ENCODE measurements around the gene DNAH6. TPM values are rescaled to one million over a fixed set of nuclear protein-coding genes. Genes with fewer than 3 reads are reported as not detected.

The DNAH6 gene
- total and polyA plus RNA-seq, 9 of the 15 experiments (the other 6 are each of a cell fraction or from before 2014, with no cell fraction given): 0.01 to 0.04 (median 0.01) TPM; not detected in 5

DNA sequence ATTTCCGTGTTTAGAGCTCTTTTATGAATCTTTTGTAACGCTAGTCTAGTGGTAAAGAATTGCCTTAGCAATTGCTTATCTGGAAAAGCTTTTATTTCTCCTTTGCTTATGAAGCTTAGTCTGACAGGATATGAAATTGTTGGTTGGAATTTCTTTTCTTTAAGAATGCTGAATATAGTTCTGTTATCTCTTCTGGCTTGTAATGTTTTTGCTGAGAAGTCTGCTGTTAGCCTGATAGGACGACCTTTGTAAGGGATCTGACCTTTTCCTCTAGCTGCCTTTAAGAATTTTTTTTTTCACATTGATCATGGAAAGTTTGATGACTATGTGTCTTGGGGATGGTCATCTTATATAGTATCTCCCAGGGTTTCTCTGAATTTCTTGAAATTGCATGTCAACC, 263.5 kb downstream of the DNAH6 start (continued):
- no peak for TF ChIP-seq ZNF449 (CRISPR knock-in tag; IDR thresholded peaks at IDR 0.05)
- TF ChIP-seq RBM17 (IDR thresholded peaks at IDR 0.05; ENCODE audit: borderline replicate concordance, low read depth, low read length): no peak
- TF ChIP-seq, protein P1, sequence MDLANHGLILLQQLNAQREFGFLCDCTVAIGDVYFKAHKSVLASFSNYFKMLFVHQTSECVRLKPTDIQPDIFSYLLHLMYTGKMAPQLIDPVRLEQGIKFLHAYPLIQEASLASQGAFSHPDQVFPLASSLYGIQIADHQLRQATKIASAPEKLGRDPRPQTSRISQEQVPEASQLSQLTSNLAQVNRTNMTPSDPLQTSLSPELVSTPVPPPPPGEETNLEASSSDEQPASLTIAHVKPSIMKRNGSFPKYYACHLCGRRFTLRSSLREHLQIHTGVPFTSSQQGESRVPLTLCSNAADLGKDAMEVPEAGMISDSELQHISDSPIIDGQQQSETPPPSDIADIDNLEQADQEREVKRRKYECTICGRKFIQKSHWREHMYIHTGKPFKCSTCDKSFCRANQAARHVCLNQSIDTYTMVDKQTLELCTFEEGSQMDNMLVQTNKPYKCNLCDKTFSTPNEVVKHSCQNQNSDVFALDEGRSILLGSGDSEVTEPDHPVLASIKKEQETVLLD (IDR thresholded peaks at IDR 0.05): no peak
- TF ChIP-seq SRF (CRISPR knock-in tag; IDR thresholded peaks at IDR 0.05): no peak
- no peak for TF ChIP-seq BCL6 (CRISPR knock-in tag; IDR thresholded peaks at IDR 0.05)
- TF ChIP-seq ZNF384 (IDR thresholded peaks at IDR 0.05; ENCODE audit: low read depth, low read length): 0 out of 2 replicates have a peak, but pooled peaks have one; percentile 18
- TF ChIP-seq ARID1B (IDR thresholded peaks at IDR 0.05): peak; percentile 72; the same call in 1 of the 2 replicates
- TF ChIP-seq KHSRP (IDR thresholded peaks at IDR 0.05): no peak
- TF ChIP-seq TEAD4 (IDR thresholded peaks at IDR 0.05; ENCODE audit: low read length): peak; percentile 57
- TF ChIP-seq TEAD4 (CRISPR knock-in tag; IDR thresholded peaks at IDR 0.05; ENCODE audit: borderline replicate concordance): no peak
- TF ChIP-seq TRIM24 (IDR thresholded peaks at IDR 0.05): no peak
- TF ChIP-seq, protein P2, sequence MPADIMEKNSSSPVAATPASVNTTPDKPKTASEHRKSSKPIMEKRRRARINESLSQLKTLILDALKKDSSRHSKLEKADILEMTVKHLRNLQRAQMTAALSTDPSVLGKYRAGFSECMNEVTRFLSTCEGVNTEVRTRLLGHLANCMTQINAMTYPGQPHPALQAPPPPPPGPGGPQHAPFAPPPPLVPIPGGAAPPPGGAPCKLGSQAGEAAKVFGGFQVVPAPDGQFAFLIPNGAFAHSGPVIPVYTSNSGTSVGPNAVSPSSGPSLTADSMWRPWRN (IDR thresholded peaks at IDR 0.05; ENCODE audit: low read depth): no peak
- no peak for TF ChIP-seq TEAD2 (tag; IDR thresholded peaks at IDR 0.05)
- peak; percentile 21; the same call in 1 of the 2 replicates for TF ChIP-seq CBFA2T2 (conservative IDR thresholded peaks at IDR 0.05)
- TF ChIP-seq EP300 (IDR thresholded peaks at IDR 0.05; ENCODE audit: low read length): peak; percentile 28; the same call in 1 of the 2 replicates
- TF ChIP-seq FOSL1 (tag; conservative IDR thresholded peaks at IDR 0.05): peak; percentile 31; the same call in 1 of the 2 replicates
- TF ChIP-seq KLF13 (tag; IDR thresholded peaks at IDR 0.05; ENCODE audit: borderline replicate concordance, low read depth): no peak
- no peak for TF ChIP-seq RFX1 (IDR thresholded peaks at IDR 0.05)
- TF ChIP-seq RCOR1 (IDR thresholded peaks at IDR 0.05; ENCODE audit: borderline replicate concordance in 1 of 2, low read depth in 2 of 2, low read length in 2 of 2): no peak
- TF ChIP-seq SMARCE1 (IDR thresholded peaks at IDR 0.05): 0 out of 2 replicates have a peak, but pooled peaks have one; percentile 20
- TF ChIP-seq RNF2 (IDR thresholded peaks at IDR 0.05): no peak
